ENCODE data around the gene CEP97. TPM values are rescaled to one million over a fixed set of nuclear protein-coding genes. Genes with fewer than 3 reads are reported as not detected.

The CEP97 gene
- total RNA-seq, 4 donors from 2014 or later, result 8.5 to 9.2 (median 8.9) TPM

GRCh38 chr3:101720851-101721840 lies 3.3 kb upstream of the CEP97 start:
- H3K27ac ChIP-seq, result peak overlapping the region; percentile 8
- TF ChIP-seq POLR2AphosphoS5 (IDR thresholded peaks at IDR 0.05) (no peak), CTCF (IDR thresholded peaks at IDR 0.05) (no peak), POLR2A (IDR thresholded peaks at IDR 0.05) (no peak), EP300 (IDR thresholded peaks at IDR 0.05) (no peak)

GRCh38 chr3:101722394-101723173 lies 1.8 kb upstream of the CEP97 start:
- TF ChIP-seq POLR2A (IDR thresholded peaks at IDR 0.05), result no peak
- TF ChIP-seq CTCF (IDR thresholded peaks at IDR 0.05), result no peak
- no peak for TF ChIP-seq EP300 (IDR thresholded peaks at IDR 0.05)
- no peak for TF ChIP-seq POLR2AphosphoS5 (IDR thresholded peaks at IDR 0.05)

More at GRCh38 chr3:101720851-101721840, 3.3 kb upstream of the CEP97 start:
- no peaks in the 10 kb centered on the region for H3K9me3 ChIP-seq
- no peak overlapping the region for H3K4me3 ChIP-seq
- H3K4me1 ChIP-seq, result peaks cover 19% of the 10 kb centered on the region
- no peak for DNase-seq (ENCODE audit: low spot score in 2 of 2)
- no peaks in the 10 kb centered on the region for H3K36me3 ChIP-seq
- H3K27me3 ChIP-seq, result no peaks in the 10 kb centered on the region
- 55% methylated on average over 10 of the region's 10 CpGs for WGBS

GRCh38 chr3:101725194-101725889 lies 928 bp downstream of the CEP97 start:
- peaks cover 20% of the 10 kb centered on the region for H3K4me1 ChIP-seq
- H3K9me3 ChIP-seq, result no peaks in the 10 kb centered on the region
- under 1% methylated on average over 20 of the region's 21 CpGs for WGBS
- H3K4me3 ChIP-seq, result peak overlapping the region; percentile 84
- H3K36me3 ChIP-seq, result peaks cover 11% of the 10 kb centered on the region
- DNase-seq (ENCODE audit: low spot score in 2 of 2), result peak in 1 of 2 donors; percentile 67
- H3K27ac ChIP-seq, result peak overlapping the region; percentile 68
- no peaks in the 10 kb centered on the region for H3K27me3 ChIP-seq
- TF ChIP-seq POLR2AphosphoS5 (IDR thresholded peaks at IDR 0.05) (no peak), EP300 (IDR thresholded peaks at IDR 0.05) (no peak), CTCF (IDR thresholded peaks at IDR 0.05) (no peak), POLR2A (IDR thresholded peaks at IDR 0.05) (no peak)

More at GRCh38 chr3:101722394-101723173, 1.8 kb upstream of the CEP97 start:
- 82% methylated on average over 7 of the region's 7 CpGs for WGBS
- no peak for DNase-seq (ENCODE audit: low spot score in 2 of 2)
- no peak overlapping the region for H3K27ac ChIP-seq
- no peak overlapping the region for H3K4me3 ChIP-seq
- no peaks in the 10 kb centered on the region for H3K9me3 ChIP-seq
- H3K4me1 ChIP-seq, result peaks cover 20% of the 10 kb centered on the region
- H3K36me3 ChIP-seq, result peaks cover 1% of the 10 kb centered on the region
- H3K27me3 ChIP-seq, result no peaks in the 10 kb centered on the region

- peaks cover 11% of the 10 kb centered on the region for H3K36me3 ChIP-seq
- TF ChIP-seq POLR2AphosphoS5 (IDR thresholded peaks at IDR 0.05) (no peak), EP300 (IDR thresholded peaks at IDR 0.05) (no peak), POLR2A (IDR thresholded peaks at IDR 0.05) (no peak), CTCF (IDR thresholded peaks at IDR 0.05) (no peak)
- H3K27ac ChIP-seq, result no peak overlapping the region
- DNase-seq (ENCODE audit: low spot score in 2 of 2), result no peak
- peaks cover 20% of the 10 kb centered on the region for H3K4me1 ChIP-seq
- 42% methylated on average over 3 of the region's 3 CpGs for WGBS
- peak overlapping the region; percentile 84 for H3K4me3 ChIP-seq
- H3K9me3 ChIP-seq, result no peaks in the 10 kb centered on the region
- no peaks in the 10 kb centered on the region for H3K27me3 ChIP-seq
Measured at GRCh38 chr3:101725890-101726275, 1.5 kb downstream of the CEP97 start.

Measured in suprapubic skin (tissue), 4 donors.